Skin epidermis (tissue), 12 donors: ENCODE results near the gene PMM2.
A peak's percentile ranks its signal among the peaks of the same experiment; 100 is the strongest.
"Not testable (repeated sequence)": the region's sequence is repeated elsewhere in the genome, so short reads cannot be mapped to it uniquely, and the experiment has no call there.

ENCODE experiments used
- H3K27ac ChIP-seq, 21 experiments: fragments of 200-600 bp; sonication (generic) in 11 of 21; one replicate each; pipeline ENCODE4 v1.5.0; 2020; ENCODE audit warnings: mild to moderate bottlenecking in 3 of 21, inconsistent platforms in 2 of 21, moderate library complexity in 2 of 21
- H3K4me3 ChIP-seq, 7 experiments: fragments of 200-600 bp; sonication (generic) in 2 of 7; one replicate each; pipeline ENCODE4 v1.5.0; 2020; ENCODE audit warnings: inconsistent platforms in 2 of 7, mild to moderate bottlenecking in 2 of 7, moderate library complexity in 1 of 7

Gene PMM2

DNA sequence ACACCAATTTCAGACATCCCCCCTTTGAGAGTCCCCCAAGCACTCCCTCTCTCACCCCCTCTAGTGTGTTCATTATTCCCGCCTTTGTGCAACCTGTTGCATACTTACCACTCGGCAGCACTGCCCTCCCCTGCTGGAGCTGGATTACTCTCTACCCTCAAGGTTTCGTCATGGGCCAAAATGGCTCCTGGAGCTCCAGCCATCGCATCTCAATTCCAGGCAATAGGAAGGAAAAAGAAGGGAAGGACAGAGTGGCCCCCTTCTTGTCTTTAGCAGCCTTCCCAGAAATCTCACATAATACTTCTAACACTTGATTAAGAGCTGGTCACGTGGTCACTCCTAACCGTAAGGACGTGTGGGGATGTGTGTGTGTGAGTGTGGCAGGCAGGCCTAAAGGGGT lies 20.4 kb upstream of the PMM2 start:
- Histone ChIP-seq H3K27ac (no peak overlapping the region), H3K4me3 (no peak overlapping the region)

DNA sequence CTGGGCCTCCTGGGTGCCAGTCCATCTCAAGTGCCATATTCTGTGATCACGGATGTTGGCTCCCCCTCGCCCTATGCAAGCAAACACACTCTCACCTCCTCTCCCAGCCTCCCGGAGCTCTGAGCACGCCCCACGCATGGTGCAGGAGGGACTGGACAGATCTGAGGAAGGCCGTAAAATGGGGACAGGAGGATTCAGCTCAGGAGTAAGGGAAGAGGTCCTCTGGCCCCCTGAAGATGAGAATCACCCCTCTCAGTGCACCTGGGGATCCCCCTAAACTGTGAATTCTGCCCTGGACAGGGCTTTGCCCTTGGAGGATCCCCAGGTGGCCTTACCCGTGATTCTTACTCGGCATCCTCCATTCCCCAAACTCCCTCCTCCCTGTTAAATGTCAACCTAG lies 15.8 kb upstream of the PMM2 start:
- Histone ChIP-seq H3K4me3 (no peak overlapping the region), H3K27ac (no peak overlapping the region)

DNA sequence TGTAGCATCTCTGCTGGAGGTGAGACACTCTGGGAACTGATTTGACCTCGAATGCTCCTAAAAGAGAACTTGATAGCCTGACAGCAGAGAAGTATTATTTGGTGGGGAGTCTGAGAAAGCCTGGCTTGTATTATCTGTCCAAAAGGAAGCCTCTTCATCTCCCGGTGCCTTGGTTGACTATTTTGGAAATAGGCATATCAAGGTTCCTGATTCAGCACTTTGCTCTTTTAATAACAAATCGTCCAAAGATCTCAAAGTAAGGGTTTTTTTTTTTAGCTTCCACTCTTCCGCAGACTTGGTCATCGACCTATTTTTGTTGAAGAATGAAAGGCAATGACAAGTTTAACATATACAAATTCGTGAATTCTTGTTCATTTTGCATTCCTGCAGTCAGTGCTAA lies 15.0 kb upstream of the PMM2 start:
- no peak overlapping the region for H3K4me3 ChIP-seq
- H3K27ac ChIP-seq, result no peak overlapping the region

DNA sequence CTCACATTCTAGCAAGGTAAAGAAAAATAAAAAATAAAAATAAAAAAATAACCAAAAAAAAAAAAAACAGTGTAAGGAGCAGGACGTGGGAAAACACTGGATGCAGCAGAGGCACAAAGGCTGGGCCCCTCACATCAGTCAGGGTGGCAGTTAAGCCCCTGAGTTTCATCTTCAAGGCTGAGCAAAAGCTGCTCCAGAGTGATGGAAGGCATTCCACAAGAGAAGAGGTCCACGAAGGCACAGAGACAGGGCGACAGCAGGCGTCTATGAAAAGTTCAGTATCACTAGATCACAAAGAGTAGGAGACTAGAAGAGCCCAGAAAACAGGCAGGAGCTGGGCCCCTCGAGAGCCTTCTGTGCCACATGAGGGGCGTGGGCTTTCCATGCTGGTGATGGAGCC lies 12.2 kb upstream of the PMM2 start:
- Histone ChIP-seq H3K27ac (no peak overlapping the region), H3K4me3 (no peak overlapping the region)

DNA sequence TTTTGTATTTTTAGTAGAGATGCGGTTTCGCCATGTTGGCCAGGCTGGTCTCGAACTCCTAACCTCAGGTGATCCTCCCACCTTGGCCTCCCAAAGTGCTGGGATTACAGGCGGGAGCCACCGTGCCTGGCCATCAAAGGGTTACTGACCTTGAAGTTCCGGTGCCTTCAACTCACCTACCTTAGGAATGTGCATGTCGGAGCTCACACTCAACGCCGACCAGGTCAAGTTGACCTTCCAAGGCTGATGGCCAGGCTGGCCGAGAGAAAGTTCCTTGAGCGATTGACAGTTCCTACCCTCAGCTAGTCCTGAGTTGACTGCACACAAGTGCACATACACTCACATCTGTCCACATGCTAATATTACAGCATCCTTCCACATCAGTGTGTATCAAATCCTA lies 11.3 kb upstream of the PMM2 start:
- H3K4me3 ChIP-seq, H3K27ac ChIP-seq: not testable (repeated sequence)

DNA sequence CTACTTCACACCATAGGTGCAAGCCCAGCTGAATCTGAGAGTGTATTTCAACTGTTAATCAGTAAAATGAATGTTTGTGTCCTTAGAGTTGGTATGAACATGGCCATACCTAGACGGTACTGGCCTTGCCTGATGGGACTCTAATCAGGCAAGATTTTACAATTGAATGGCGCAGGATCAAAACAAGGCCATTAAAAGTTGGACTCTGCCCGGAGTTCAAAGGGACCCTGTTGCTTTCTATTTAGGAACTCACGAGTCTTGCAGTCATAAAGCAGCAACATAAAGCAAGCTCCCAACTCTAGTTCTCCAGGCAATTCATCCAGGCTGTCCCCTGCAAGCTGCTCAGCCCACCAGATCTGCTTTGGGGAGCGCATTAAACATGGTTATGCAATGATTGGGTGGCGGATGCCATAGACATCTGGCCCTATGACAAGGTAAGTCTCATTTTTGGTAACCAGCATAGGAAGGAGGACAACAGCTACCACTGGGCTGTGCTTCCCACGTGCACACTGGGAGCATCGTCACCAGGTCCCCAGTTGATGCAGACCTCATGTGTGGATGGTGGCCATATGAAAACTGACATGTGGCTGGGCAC lies 9.0 kb upstream of the PMM2 start:
- Histone ChIP-seq H3K4me3 (no peak overlapping the region), H3K27ac (no peak overlapping the region)

DNA sequence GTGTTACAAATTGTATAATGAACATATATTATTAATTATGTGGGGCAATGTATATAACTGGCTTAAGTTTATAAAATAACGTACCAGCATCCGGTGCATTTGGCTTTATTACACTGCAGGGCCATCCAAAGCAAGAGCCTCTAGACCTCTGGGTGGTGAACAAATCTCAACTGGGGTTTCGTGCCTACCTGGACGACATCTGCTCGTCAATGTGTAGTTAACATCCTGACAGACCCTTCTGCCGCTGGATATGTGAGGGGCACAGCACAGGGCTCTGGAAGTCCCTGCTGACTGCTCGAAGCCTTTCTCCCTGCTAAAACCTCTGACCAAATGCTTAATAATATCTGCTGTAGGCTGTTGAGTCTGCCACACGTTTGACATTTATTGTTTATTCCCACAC lies 2.5 kb upstream of the PMM2 start:
- no peak overlapping the region for H3K4me3 ChIP-seq
- no peak overlapping the region for H3K27ac ChIP-seq

DNA sequence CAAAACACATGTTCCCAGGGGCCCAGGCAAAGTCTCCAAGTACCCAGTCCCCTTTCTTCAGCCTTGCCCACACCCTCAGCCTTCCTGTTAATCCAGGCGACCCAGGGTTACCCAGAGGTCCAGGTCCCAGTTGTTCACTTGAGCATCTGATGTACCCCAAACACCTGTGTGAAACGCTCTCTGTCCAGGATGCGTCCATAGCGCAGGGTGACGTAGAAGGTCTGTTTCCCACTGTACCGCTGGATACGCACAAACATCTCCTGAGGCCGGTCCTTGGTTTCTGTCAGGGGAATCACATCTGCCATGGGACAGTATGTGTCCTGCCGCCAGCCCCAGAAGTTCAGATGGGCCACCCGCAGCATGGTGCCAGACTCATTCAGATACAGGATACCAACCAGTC lies 1.8 kb upstream of the PMM2 start:
- no peak overlapping the region for H3K27ac ChIP-seq
- no peak overlapping the region for H3K4me3 ChIP-seq

DNA sequence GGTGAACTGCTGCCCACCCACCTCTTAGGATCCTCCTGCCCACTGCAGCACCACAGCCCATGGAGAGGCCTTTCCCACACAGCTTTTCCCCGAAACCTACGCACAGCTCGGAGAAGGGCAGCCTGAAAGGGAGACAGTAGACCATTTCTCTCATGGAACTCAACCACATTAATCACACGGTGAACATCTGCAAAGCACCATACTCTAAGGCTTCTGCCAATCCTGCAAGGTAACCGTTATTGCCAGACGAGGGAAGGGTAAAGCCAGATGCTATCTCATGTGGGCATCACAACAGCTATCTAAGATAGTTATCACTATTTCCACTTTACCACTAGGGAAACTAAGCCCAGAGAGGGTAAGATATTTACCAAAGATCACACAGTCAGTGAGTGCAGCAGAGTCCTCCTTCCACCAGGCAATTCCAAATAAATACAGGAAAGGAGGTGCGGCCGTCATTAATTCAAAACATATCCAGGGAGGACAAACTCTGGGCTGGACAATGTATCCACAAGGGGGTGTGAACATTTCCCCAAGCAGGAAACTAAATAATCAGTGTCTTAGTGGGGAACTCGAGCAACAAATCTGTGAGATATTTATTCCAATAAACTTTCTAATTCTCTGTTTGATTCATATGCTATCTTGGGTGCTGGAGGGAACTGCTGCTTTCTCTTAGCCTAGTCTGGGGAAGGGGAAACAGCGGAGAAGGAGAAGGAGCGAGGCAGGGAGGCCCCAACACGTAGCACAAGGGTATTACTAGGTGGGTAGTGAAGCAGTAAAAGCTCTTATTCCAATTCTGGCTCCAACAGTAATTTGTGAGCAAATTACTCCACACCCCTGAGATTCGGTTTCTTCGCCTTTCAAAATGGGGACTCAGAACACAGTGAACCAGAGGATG lies 923 bp upstream of the PMM2 start:
- Histone ChIP-seq H3K4me3 (peak overlapping the region; percentile 61 to 98 (median 88)), H3K27ac (peak overlapping the region in 19 of 21 experiments; percentile 42 to 97 (median 92))

DNA sequence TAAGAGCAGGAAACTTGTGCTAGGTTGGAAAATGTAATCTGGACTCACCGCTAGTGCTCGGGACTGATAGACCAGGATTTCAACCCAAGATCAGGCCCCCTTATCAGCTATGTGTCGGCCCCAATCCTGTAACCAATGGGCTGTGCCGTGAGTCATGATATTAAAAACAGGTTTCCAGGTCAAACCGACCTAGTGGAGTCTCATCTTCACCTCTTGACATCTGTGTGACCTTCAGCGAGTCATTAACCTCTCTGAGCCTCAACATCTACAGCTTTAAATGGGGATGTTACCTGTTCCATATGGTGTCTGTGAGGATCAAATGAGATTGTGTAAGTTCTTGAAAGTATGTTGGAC lies 512 bp downstream of the PMM2 start:
- peak overlapping the region; percentile 61 to 98 (median 88) for H3K4me3 ChIP-seq
- H3K27ac ChIP-seq, result peak overlapping the region; percentile 37 to 97 (median 92)

DNA sequence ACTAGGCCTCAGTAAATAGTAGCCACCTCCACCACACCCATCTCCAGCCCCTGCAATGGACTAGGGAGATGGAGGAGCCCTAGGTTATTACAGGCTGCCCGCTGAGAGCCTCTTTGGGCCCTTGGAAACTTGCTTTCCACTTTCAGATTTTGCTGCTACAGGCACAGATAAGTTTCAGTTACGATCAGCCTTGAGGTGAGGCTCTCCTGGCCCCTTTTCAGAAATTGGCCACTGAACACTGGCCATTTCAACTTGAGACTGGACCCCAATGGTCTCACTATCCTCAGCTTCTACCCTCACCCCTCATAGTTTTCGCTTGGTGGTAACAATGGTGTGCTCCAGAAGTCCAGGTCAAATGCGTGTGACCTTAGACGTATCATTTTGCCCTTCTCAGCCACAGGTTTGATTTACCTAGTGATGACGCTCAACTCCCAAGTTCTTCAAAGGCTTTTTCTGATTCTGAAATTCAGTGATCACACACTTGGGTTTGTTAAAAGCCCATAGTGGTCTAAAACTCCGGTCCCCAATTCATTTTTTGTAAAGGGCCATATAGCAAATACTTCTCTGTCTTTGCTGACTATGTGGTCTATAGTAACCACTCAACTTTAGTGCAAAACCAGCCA lies 1.0 kb downstream of the PMM2 start:
- Histone ChIP-seq H3K4me3 (peak overlapping the region; percentile 61 to 98 (median 88)), H3K27ac (peak overlapping the region in 18 of 21 experiments; percentile 84 to 97 (median 92))

DNA sequence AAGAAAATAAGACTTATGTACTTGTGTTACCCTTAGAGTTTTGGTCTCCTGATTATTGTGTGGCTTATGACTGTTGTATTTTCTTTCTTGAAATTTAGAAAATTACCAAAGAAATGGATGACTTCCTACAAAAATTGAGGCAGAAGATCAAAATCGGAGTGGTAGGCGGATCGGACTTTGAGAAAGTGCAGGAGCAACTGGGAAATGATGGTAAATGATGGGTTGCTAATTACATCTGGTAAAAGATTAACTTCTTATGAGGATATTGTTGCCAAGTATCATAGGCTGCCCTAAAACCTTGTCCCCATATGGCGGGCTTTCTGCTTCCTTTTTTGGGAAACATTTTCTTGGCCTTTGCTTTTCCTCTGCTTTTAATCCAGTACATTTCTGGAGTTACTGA lies 4.1 kb downstream of the PMM2 start:
- no peak overlapping the region for H3K27ac ChIP-seq

DNA sequence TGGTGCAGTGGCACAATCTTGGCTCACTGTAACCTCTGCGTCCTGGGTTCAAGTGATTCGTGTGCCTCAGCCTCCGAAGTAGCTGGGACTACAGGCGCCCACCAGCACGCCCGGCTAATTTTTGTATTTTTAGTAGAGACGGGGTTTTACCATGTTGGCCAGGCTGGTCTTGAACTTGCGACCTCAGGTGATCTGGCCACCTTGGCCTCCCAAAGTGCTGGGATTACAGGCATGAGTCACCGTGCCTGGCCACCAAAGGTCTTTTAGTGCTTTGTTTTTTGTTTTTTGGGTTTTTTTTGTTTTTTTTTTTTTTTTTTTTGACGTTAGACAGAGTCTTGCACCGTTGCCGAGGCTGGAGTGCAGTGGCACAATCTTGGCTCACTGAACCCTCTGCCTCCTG lies 6.1 kb downstream of the PMM2 start:
- not testable (repeated sequence) for H3K27ac ChIP-seq, H3K4me3 ChIP-seq

More for the DNA sequence above, 4.1 kb downstream of the PMM2 start:
- no peak overlapping the region for H3K4me3 ChIP-seq

DNA sequence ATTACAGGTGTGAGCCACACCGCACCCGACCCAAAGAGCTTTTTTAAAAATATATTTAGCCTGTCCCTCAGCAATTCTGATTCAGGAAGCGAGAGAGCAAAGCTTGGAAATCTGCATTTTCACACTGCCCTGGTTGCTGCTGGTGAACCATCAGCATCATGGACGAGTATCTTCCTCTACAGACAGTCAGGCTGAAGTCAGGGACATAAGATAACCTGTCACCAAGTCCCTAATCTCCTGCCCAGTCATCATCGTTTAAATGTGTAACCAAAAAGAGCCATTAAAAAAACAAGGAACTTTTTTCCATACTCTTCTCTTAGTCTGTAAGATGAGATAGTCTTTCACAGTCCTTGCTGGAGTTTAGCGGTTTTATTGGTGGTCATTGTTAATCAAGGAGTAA lies 6.7 kb downstream of the PMM2 start:
- Histone ChIP-seq H3K27ac (no peak overlapping the region), H3K4me3 (no peak overlapping the region)

DNA sequence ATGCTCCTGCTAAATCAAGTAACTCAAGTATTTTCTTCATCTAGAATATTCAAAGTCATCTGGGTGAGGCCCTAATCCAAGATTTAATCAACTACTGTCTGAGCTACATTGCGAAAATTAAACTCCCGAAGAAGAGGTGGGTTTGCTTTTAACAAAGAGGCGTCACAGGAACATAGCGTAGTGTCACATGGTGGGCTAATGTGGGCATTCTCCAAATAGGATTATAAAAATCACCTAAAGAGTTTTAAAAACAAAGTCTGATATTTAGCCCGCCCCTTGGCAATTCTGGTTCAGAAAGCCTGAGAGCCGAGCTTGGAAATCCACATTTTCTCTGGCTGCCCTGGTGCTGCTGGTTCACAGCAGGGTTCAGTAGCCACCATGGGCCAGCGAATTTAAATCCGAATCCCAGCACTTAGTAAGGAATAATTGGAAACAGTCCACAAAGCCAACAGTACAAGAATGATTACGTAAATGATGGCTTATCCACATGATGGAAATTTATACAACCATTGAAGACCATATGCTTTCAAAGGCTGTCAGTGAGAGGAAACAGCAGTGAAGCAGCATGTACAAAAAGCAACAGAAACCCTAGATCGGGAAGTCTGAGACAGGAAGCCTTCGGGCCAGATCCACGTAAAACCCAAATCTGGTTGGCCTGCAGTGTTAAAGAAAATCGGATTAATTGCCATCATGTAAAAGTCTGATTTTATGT lies 8.8 kb downstream of the PMM2 start:
- Histone ChIP-seq H3K27ac (no peak overlapping the region), H3K4me3 (no peak overlapping the region)

DNA sequence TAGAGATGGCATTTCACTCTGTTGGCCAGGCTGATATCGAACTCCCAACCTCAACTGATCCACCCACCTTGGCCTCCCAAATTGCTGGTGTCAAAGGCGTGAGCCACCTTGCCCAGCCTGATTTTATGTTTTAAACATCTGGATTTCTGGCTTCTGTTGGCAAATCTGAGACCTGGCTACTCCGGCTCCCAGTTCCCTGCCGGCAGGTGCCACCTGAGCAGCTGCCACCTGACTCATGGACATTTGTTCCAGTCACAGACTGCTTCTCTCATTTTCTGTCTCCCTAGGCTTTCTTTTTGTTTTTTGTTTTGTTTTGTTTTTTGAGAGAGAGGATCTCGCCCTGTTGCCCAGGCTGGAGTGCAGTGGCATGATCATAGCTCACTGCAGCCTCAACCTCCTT lies 9.6 kb downstream of the PMM2 start:
- Histone ChIP-seq H3K4me3 (no peak overlapping the region), H3K27ac (no peak overlapping the region)

DNA sequence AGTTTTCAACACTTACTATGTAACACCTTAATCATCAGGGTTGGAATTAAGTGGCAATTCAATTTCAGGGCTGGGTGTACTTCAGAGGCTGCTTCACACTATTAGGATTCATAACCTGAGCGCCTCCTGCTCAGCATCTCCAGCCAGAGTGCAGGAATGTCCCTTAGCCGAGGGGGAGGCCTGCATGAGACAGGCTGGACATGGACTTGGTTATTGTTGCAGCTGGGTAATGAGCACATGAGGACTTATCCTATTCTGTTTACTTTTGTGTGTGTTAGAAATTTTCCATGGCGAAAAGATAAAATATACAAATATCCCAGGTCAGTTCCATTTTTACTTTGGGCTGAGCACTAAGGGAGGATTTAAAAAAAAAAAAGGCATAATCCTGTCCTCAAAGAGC lies 10.4 kb downstream of the PMM2 start:
- Histone ChIP-seq H3K4me3 (no peak overlapping the region), H3K27ac (no peak overlapping the region)

DNA sequence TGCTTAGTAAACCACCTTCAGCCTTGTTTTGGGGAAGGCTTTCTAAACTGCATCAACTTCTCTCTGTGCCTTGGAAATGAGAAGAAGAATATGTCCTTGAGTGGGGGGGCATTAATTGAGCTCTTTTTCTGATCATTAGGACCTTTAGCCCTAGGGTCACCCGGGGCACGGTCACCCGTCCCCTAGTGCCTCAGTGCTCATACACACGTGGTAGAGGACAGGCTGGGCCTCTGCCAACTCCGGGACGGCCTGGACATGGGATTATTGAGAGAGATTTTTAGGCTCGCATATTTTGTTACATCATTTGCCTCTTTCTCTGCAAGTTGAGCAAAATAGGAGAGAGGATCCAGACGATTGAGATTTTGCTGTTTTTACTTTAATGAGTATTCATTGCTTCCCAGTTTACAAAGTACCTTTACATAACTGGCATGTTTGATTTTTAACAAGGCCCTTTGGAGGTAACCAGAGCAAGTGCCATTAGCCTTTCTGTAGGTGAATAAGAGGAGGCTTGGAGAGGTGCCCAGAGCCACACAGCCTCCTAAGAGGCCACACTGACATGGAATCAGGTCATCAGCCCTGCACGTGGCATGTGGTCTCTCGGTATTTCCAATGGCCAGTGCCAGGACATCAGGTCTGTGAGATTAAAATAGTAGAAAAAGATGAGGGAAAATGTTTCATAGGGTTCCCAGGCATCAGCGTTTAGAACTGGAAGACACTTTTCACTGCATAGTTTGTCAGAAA lies 11.1 kb downstream of the PMM2 start:
- Histone ChIP-seq H3K27ac (no peak overlapping the region), H3K4me3 (no peak overlapping the region)

DNA sequence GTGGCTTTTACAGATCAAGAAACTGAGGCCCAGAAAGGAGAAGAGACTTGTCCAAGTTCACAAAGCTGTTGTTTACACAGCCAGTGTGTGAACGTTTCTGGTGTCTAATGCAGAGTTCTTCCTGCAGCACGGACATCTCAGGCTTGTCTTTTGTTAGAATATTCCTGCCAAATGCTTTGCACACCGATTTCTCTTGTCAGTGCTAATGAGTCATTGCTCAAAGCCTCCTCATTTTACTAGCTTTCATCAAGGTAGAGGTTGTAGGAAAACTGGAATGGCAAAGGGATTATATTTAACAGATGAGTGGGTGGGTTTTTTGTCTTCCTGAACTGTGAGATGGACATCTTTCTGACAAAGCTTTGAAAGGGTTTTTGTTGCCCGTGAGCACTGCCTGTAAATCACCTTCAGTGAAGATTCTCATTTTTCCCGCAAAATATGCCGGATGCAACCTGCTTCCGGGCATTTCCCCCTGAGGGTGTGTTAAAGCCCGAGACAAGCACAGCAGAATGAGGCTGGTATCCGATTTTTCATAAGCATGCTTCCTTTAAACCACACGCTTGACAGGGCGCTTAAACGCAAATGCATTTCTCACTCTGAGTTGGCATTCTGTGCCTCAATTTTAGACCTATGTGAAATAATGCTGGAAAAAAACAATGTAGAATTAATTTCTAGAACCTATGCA lies 14.7 kb downstream of the PMM2 start:
- Histone ChIP-seq H3K4me3 (no peak overlapping the region), H3K27ac (no peak overlapping the region)
